ENCODE data around the gene OPTN. TPM values are rescaled to one million over a fixed set of nuclear protein-coding genes. Genes with fewer than 3 reads are reported as not detected.
"Not testable (repeated sequence)": the region's sequence is repeated elsewhere in the genome, so short reads cannot be mapped to it uniquely, and the experiment has no call there.

OPTN gene
- total and polyA plus RNA-seq, 2 of the 8 experiments (the other 6 are each of a cell fraction or from before 2014, with no cell fraction given): 4.8 to 20.1 TPM

- TF ChIP-seq NRF1 (IDR thresholded peaks at IDR 0.05; ENCODE audit: low read depth, low read length) (no peak), POLR2A (IDR thresholded peaks at IDR 0.05; ENCODE audit: control extremely low read depth in 1 of 2, low read depth in 2 of 2, low read length in 2 of 2) (no peak)
Observed at GRCh38 chr10:13092291-13093102, 7.5 kb upstream of the OPTN start (continued).

DNA sequence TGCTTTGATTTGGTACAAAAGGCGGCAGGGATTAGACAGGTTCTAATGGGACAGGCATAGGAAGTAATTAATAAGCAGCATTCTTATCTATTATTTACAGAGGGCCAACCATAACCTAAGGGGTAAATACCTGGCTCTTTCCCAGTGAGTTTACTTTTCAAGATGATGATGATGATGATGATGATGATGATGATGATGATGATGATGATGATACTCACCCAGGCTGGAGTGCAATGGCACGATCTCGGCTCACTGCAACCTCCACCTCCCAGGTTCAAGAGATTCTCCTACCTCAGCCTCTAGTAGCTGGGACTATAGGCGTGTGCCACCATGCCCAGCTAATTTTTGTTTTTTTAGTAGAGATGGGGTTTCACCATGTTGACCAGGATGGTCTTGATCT is 5.9 kb upstream of the OPTN start:
- H2BK120ac ChIP-seq (replicated peaks; ENCODE audit: low read depth, low read length); H2BK20ac ChIP-seq (ENCODE audit: low read length); H3K9me3 ChIP-seq (ENCODE audit: insufficient read depth in 2 of 2, low read depth in 1 of 2, low read length in 1 of 2); H3K27ac ChIP-seq (ENCODE audit: low read depth, low read length); H4K91ac ChIP-seq (replicated peaks; ENCODE audit: insufficient read length, low read length); H4K5ac ChIP-seq (ENCODE audit: insufficient read length, low read depth, low read length); H3K36me3 ChIP-seq (ENCODE audit: control insufficient read depth in 2 of 4, insufficient read depth in 4 of 4, low read length in 3 of 4); H3K14ac ChIP-seq (ENCODE audit: insufficient read length); H3K79me1 ChIP-seq (ENCODE audit: low read depth, low read length); H3K9ac ChIP-seq (replicated peaks in 1 of 4; ENCODE audit: extremely low read depth in 1 of 4, low read depth in 3 of 4, low read length in 3 of 4); H2BK5ac ChIP-seq (ENCODE audit: low read depth, low read length); H3K4ac ChIP-seq (replicated peaks; ENCODE audit: insufficient read length, low read depth, low read length); H2AK5ac ChIP-seq (ENCODE audit: low read depth, low read length); H3K27me3 ChIP-seq (replicated peaks in 1 of 4; ENCODE audit: control insufficient read depth in 3 of 4, extremely low read depth in 1 of 4, insufficient read depth in 3 of 4, low read length in 3 of 4); H3K23me2 ChIP-seq (ENCODE audit: low read depth, low read length); H2AFZ ChIP-seq (ENCODE audit: low read length); DNase-seq (ENCODE audit: low read depth in 1 of 2, low spot score in 2 of 2); H3K56ac ChIP-seq (replicated peaks; ENCODE audit: insufficient read length, low read depth, low read length); H4K8ac ChIP-seq (ENCODE audit: extremely low read depth, insufficient read depth, low read length); H3K4me1 ChIP-seq (replicated peaks in 1 of 4; ENCODE audit: control insufficient read depth in 3 of 4, insufficient read depth in 4 of 4, low read length in 3 of 4); H2BK12ac ChIP-seq (ENCODE audit: low read depth, low read length); POLR2A ChIA-PET (ENCODE audit: partially characterized antibody); H2BK15ac ChIP-seq (ENCODE audit: low read length); H3K18ac ChIP-seq (ENCODE audit: extremely low read depth, low read length); H4K20me1 ChIP-seq (replicated peaks in 1 of 2; ENCODE audit: control insufficient read depth in 1 of 2, insufficient read depth in 2 of 2, low read length in 2 of 2); FAIRE-seq; H3K4me2 ChIP-seq (ENCODE audit: insufficient read depth in 1 of 2, low read depth in 2 of 2, low read length in 2 of 2); H3K23ac ChIP-seq (ENCODE audit: insufficient read length); H3K4me3 ChIP-seq (ENCODE audit: extremely low read depth in 1 of 4, insufficient read depth in 2 of 4, low read depth in 3 of 4, low read length in 4 of 4); H3K79me2 ChIP-seq (ENCODE audit: control insufficient read depth in 1 of 2, insufficient read depth in 2 of 2, low read length in 2 of 2): not testable (repeated sequence)
- 93% methylated on average over 4 of the region's 4 CpGs; no CpG with 5 or more reads in 1 of the 2 experiments for WGBS, 2 experiments (ENCODE audit: extremely low coverage in 1 of 2, insufficient coverage in 1 of 2, insufficient read length in 1 of 2, insufficient replicate concordance in 2 of 2, low coverage in 1 of 2, low lambda C conversion rate in 2 of 2, missing lambda C conversion rate in 1 of 2)
- CTCF ChIA-PET (ENCODE audit: partially characterized antibody): interaction anchor here (1.5 to 3.0 kb wide), 2 partner anchors 12 to 19 kb away, joined by 4 to 13 read pairs; no protein-coding TSS in a partner anchor

All from H1 (cell line).